Natural killer cell (primary cell): Measurements from ENCODE around the gene PROCA1. TPM values are rescaled to one million over a fixed set of nuclear protein-coding genes. Genes with fewer than 3 reads are reported as not detected.

Experiments used
- ATAC-seq, 3 donors: fragments of 150-1000 bp in 2 of 3; fragments of 200-7000 bp in 1 of 3; cut with Tn5 transposase; 1 replicate in 1 of 3; 2 replicates in 2 of 3; pipeline ENCODE4 v1.10.0; 2021; ENCODE audit warnings: mild to moderate bottlenecking in 2 of 3, moderate library complexity in 2 of 3
- DNase-seq, 2 donors: peaks; one replicate each; pipeline versions ENCODE4 v3.0.0 to v3.0.0-alpha.2; 2013 to 2021; ENCODE audit warnings: mixed read lengths in 1 of 2
- H3K27ac ChIP-seq: one replicate; pipeline ENCODE4 v1.5.1; 2013; ENCODE audit warnings: mild to moderate bottlenecking, low read length
- H3K27me3 ChIP-seq: one replicate; pipeline ENCODE4 v1.6.1; 2013; ENCODE audit warnings: low read length; ENCODE audit not compliant: control insufficient read depth, insufficient read depth
- H3K36me3 ChIP-seq: one replicate; pipeline ENCODE4 v1.6.1; 2013; ENCODE audit warnings: low read length; ENCODE audit not compliant: control insufficient read depth, insufficient read depth
- H3K4me1 ChIP-seq: one replicate; pipeline ENCODE4 v1.6.1; 2013; ENCODE audit warnings: low read length; ENCODE audit not compliant: control insufficient read depth, insufficient read depth
- H3K4me3 ChIP-seq: one replicate; pipeline ENCODE4 v1.5.1; 2013; ENCODE audit warnings: low read length
- H3K9me3 ChIP-seq: one replicate; pipeline ENCODE4 v1.6.1; 2013; ENCODE audit warnings: low read length; ENCODE audit not compliant: control insufficient read depth, insufficient read depth
- H3K27ac Mint-ChIP-seq, 2 donors: one replicate each; pipeline ENCODE4 v1.8.0; 2022; ENCODE audit warnings: mild to moderate bottlenecking in 2 of 2, mixed read lengths in 2 of 2, moderate library complexity in 1 of 2
- H3K27me3 Mint-ChIP-seq, 2 donors: one replicate each; pipeline ENCODE4 v1.8.0; 2022; ENCODE audit warnings: low read depth in 2 of 2, mixed read lengths in 2 of 2
- H3K36me3 Mint-ChIP-seq: one replicate; pipeline ENCODE4 v1.8.0; 2022; ENCODE audit warnings: mixed read lengths
- H3K4me1 Mint-ChIP-seq, 2 donors: one replicate each; pipeline ENCODE4 v1.8.0; 2022; ENCODE audit warnings: mixed read lengths in 2 of 2
- H3K4me3 Mint-ChIP-seq: one replicate; pipeline ENCODE4 v1.8.0; 2022; ENCODE audit warnings: mild to moderate bottlenecking, moderate library complexity, mixed read lengths
- H3K9me3 Mint-ChIP-seq, 2 donors: one replicate each; pipeline ENCODE4 v1.8.0; 2022; ENCODE audit warnings: mixed read lengths in 2 of 2
- WGBS: methylation state at CpG from one replicate; pipeline ENCODE4 v1.1.7; 2013; ENCODE audit warnings: missing lambda C conversion rate; ENCODE audit not compliant: insufficient coverage; 5-methylcytosine and 5-hydroxymethylcytosine counted together
- intact Hi-C: fragments of 100-400 bp; cut with micrococcal nuclease; formaldehyde crosslinking; loops from one replicate; pipeline ENCODE4 v1.14.2; 2022
- total RNA-seq, 4 donors: library from RNA; stranded (reverse); fragments of 120-200 nt in 1 of 4; gene quantifications; one replicate each; pipeline versions ENCODE4 v1.2.3 to v1.2.4, GENCODE V29; 2013 to 2022
- TF ChIP-seq, protein P1 (sequence below): fragments of 200-600 bp; IDR thresholded peaks from one replicate; pipeline ENCODE4 v1.8.0; 2022; ENCODE audit warnings: antibody characterized with exemption

The PROCA1 gene
- total RNA-seq, 3 donors from 2014 or later (not counting 1 experiment from before 2014, with no cell fraction given) = 2.3 to 5.8 (median 3.6) TPM

DNA sequence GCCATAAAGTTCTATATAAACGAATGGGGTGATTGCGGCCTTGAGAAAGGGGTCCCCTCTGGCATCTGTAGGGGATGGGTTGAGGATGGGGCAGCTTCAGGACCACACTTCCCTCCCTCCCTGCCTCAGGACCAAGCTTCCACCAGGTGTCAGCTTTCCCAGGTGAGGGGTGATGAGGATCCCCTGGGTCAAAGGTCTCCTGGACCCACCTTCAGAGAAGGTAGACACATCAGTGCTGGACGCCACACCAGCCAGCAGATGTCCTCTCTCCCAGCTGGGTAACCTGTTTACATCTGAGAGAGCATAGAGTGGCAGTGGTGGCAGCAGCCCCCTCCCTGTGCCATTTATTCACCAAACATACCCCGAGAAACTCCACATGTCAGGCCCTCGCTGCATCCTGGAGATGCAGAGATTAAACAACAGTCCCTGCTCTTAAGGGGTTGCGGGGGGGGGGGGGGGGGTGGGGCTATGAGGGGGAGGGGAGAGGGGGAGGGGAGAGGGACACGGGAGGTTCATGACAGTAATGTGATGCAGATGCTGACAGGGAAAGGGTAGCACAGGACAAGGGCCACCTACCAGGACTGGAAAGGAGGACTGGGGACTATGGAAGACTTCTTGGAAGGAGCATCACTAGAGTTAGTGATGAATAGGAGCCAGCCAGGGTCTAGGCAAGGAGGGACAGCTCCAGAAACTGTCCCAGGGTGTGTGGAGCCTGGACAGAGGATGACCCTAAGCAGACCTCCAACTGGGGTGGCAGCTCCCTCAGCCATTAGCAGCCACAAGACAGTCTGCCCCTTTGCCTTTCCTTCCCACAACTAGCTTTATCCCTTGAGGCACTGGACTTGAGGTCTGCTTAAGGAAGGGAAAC lies 5.0 kb downstream of the PROCA1 start:
- Histone ChIP-seq H3K27ac (no peak overlapping the region), H3K9me3 (no peaks in the 10 kb centered on the region), H3K4me3 (no peak overlapping the region), H3K4me1 (peaks cover 10% of the 10 kb centered on the region), H3K27me3 (no peaks in the 10 kb centered on the region), H3K36me3 (peaks cover 12% of the 10 kb centered on the region)
- ATAC-seq (no peak), DNase-seq (no peak)
- TF ChIP-seq, protein P1, sequence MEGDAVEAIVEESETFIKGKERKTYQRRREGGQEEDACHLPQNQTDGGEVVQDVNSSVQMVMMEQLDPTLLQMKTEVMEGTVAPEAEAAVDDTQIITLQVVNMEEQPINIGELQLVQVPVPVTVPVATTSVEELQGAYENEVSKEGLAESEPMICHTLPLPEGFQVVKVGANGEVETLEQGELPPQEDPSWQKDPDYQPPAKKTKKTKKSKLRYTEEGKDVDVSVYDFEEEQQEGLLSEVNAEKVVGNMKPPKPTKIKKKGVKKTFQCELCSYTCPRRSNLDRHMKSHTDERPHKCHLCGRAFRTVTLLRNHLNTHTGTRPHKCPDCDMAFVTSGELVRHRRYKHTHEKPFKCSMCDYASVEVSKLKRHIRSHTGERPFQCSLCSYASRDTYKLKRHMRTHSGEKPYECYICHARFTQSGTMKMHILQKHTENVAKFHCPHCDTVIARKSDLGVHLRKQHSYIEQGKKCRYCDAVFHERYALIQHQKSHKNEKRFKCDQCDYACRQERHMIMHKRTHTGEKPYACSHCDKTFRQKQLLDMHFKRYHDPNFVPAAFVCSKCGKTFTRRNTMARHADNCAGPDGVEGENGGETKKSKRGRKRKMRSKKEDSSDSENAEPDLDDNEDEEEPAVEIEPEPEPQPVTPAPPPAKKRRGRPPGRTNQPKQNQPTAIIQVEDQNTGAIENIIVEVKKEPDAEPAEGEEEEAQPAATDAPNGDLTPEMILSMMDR = no peak
- H3K36me3 Mint-ChIP-seq = no peaks in the 10 kb centered on the region
- H3K4me3 Mint-ChIP-seq = no peak overlapping the region
- H3K27me3 Mint-ChIP-seq = no peaks in the 10 kb centered on the region
- WGBS = 80% methylated on average over 2 of the region's 7 CpGs
- peaks cover 8 to 23% of the 10 kb centered on the region in 2 donors for H3K4me1 Mint-ChIP-seq
- H3K27ac Mint-ChIP-seq = no peak overlapping the region
- no peaks in the 10 kb centered on the region for H3K9me3 Mint-ChIP-seq
- intact Hi-C loops = no loop called here

DNA sequence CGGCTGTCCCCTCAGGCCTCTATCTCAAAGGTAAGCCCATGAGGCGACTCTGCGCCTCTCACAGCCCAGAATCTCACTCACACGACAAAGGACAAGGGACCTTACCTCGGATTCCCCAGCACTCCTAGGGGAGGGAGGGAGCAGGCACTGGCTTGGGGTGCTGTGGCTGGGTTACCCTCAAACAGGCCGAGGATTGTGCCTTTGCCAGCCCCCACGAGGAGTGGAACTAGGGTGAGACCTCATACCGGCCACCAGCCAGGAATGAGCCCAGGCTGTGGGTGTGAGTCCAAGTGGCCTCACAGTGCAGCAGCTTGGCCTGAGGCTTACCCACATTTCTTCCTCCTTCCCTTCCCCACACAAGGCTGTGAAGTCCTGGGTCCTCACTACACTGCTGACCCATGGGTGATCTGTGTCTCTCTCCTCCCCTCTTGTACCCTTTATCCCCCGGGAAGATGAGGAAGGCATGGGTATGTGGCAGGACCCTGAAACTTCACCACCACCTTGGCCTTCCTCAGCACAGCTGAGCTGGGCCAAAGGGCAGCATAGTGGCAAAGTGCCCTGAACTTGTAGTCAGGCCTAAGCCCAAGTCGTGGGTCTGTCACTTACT lies 5.9 kb downstream of the PROCA1 start:
- H3K36me3 Mint-ChIP-seq = no peaks in the 10 kb centered on the region
- WGBS = 87% methylated on average over 10 of the region's 10 CpGs
- H3K27me3 Mint-ChIP-seq = no peaks in the 10 kb centered on the region
- Histone ChIP-seq H3K9me3 (no peaks in the 10 kb centered on the region), H3K4me1 (peaks cover 5% of the 10 kb centered on the region), H3K27ac (no peak overlapping the region), H3K4me3 (no peak overlapping the region), H3K36me3 (peaks cover 21% of the 10 kb centered on the region), H3K27me3 (no peaks in the 10 kb centered on the region)
- DNase-seq = no peak
- H3K4me1 Mint-ChIP-seq = peaks cover 5 to 19% of the 10 kb centered on the region in 2 donors
- no peak for ATAC-seq
- intact Hi-C loops = no loop called here
- H3K9me3 Mint-ChIP-seq = no peaks in the 10 kb centered on the region
- no peak overlapping the region for H3K4me3 Mint-ChIP-seq
- peak overlapping the region; percentile 43 to 54 for H3K27ac Mint-ChIP-seq
- TF ChIP-seq, protein P1 = no peak

DNA sequence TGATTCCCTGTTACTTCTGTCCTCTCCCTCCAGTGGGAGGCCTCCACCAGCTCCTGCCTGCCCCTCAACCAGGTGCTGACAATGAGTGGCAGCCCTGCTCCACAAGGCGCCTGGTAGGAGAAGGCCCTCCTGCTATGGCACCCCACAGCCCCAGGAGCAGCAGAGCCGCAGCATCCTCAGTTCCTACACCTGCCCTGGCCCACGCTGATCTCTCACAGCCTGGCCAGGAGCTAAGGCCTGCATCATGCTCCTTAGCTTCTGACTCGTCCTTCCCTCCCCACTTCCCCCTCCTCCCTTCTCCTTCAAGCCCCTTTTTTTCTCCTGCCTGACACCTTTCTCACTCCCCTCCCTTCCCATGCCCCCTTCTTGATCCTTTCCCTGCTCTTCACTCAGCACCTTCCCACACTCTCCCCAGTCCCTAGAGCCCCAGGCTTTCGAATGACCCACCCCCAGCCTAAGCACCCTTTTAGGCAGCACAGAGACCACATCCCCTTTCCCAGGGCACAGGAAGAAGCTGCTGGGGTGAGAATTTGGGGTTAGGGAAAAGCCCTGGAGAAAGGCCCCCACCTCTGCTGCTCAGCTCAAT lies 6.5 kb downstream of the PROCA1 start:
- no peaks in the 10 kb centered on the region for H3K9me3 Mint-ChIP-seq
- no peak overlapping the region for H3K27ac ChIP-seq
- WGBS = 86% methylated on average over 4 of the region's 5 CpGs
- intact Hi-C loops = no loop called here
- no peaks in the 10 kb centered on the region for H3K4me1 ChIP-seq
- H3K27me3 Mint-ChIP-seq = no peaks in the 10 kb centered on the region
- no peaks in the 10 kb centered on the region for H3K9me3 ChIP-seq
- no peak overlapping the region for H3K4me3 ChIP-seq
- peaks cover 27% of the 10 kb centered on the region for H3K36me3 ChIP-seq
- H3K36me3 Mint-ChIP-seq = no peaks in the 10 kb centered on the region
- H3K27ac Mint-ChIP-seq = peak overlapping the region; percentile 43 to 54
- TF ChIP-seq, protein P1 = no peak
- H3K4me1 Mint-ChIP-seq = peaks cover 0 to 13% of the 10 kb centered on the region in 2 donors
- DNase-seq (no peak), ATAC-seq (no peak)
- no peaks in the 10 kb centered on the region for H3K27me3 ChIP-seq
- H3K4me3 Mint-ChIP-seq = no peak overlapping the region
